PC-3 (cell line): ENCODE measurements around the gene MXD3.

Source experiments
- EZH2 ChIP-seq: fragments of 300-600 bp; sonication (generic); IDR thresholded peaks from one replicate; pipeline ENCODE4 v1.6.1; 2017; ENCODE audit warnings: antibody characterized with exemption, mild to moderate bottlenecking, low read length; ENCODE audit not compliant: unreplicated experiment
- EZH2phosphoT487 ChIP-seq: fragments of 300-600 bp; sonication (generic); IDR thresholded peaks from 2 replicates; pipeline ENCODE4 v1.6.1; 2018; ENCODE audit warnings: mild to moderate bottlenecking, antibody characterized with exemption, low read length, borderline replicate concordance
- TF ChIP-seq, protein P1 (sequence below): fragments of 300-600 bp; sonication (generic); conservative IDR thresholded peaks from 2 replicates; pipeline ENCODE4 v1.5.1; 2017; ENCODE audit warnings: antibody characterized with exemption, low read depth, mild to moderate bottlenecking, low read length

DNA sequence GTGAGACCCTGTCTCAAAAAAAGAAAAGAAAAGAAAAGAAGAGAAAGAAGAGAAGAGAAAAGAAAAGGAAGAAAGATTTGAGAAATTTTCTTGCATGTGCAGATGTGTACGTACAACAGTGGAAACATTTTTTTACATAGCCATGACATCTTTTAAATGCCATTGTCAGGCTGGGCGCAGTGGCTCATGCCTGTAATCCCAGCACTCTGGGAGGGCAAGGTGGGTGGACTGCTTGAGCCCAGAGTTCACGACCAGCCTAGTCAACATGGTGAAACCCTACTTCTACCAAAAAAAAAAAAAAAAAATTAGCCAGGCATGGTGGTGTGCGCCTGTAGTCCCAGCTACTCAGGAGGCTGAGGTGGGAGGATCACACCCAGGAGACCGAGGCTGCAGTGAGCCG is 33.2 kb upstream of the MXD3 start:
- TF ChIP-seq, protein P1, sequence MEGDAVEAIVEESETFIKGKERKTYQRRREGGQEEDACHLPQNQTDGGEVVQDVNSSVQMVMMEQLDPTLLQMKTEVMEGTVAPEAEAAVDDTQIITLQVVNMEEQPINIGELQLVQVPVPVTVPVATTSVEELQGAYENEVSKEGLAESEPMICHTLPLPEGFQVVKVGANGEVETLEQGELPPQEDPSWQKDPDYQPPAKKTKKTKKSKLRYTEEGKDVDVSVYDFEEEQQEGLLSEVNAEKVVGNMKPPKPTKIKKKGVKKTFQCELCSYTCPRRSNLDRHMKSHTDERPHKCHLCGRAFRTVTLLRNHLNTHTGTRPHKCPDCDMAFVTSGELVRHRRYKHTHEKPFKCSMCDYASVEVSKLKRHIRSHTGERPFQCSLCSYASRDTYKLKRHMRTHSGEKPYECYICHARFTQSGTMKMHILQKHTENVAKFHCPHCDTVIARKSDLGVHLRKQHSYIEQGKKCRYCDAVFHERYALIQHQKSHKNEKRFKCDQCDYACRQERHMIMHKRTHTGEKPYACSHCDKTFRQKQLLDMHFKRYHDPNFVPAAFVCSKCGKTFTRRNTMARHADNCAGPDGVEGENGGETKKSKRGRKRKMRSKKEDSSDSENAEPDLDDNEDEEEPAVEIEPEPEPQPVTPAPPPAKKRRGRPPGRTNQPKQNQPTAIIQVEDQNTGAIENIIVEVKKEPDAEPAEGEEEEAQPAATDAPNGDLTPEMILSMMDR, result no peak
- TF ChIP-seq EZH2phosphoT487 (no peak), EZH2 (no peak)
